ENCODE data around the gene TRIM31.

TRIM31 gene

GRCh38 chr6:30103872-30104179 is 9.1 kb downstream of the TRIM31 start:
- H3K36me3 ChIP-seq (ENCODE audit: control insufficient read depth in 1 of 2, insufficient read depth in 2 of 2, low read length in 2 of 2): no peaks in the 10 kb centered on the region
- H3K4me3 ChIP-seq (ENCODE audit: low read depth in 1 of 2, low read length in 2 of 2): peak overlapping the region; percentile 52 to 60
- H3K27ac ChIP-seq (ENCODE audit: low read length): no peak overlapping the region
- H3K9me3 ChIP-seq (ENCODE audit: control insufficient read depth in 1 of 2, low read length in 2 of 2): no peaks in the 10 kb centered on the region
- peaks cover 19 to 33% of the 10 kb centered on the region in 2 donors for H3K4me1 ChIP-seq (ENCODE audit: control insufficient read depth in 1 of 2, insufficient read depth in 2 of 2, low read length in 2 of 2)
- peaks cover 12% of the 10 kb centered on the region for H3K27me3 ChIP-seq (ENCODE audit: low read depth, low read length)

- Histone ChIP-seq H3K4me3 (ENCODE audit: low read depth in 1 of 2, low read length in 2 of 2) (peak overlapping the region; percentile 52 to 60), H3K4me1 (ENCODE audit: control insufficient read depth in 1 of 2, insufficient read depth in 2 of 2, low read length in 2 of 2) (peaks cover 19 to 33% of the 10 kb centered on the region in 2 donors), H3K9me3 (ENCODE audit: control insufficient read depth in 1 of 2, low read length in 2 of 2) (no peaks in the 10 kb centered on the region), H3K36me3 (ENCODE audit: control insufficient read depth in 1 of 2, insufficient read depth in 2 of 2, low read length in 2 of 2) (no peaks in the 10 kb centered on the region), H3K27me3 (ENCODE audit: low read depth, low read length) (peaks cover 12% of the 10 kb centered on the region), H3K27ac (ENCODE audit: low read length) (peak overlapping the region; percentile 71)
Measured at GRCh38 chr6:30102970-30103871, 9.7 kb downstream of the TRIM31 start.

GRCh38 chr6:30102414-30102969 is 10.4 kb downstream of the TRIM31 start:
- Histone ChIP-seq H3K36me3 (ENCODE audit: control insufficient read depth in 1 of 2, insufficient read depth in 2 of 2, low read length in 2 of 2) (no peaks in the 10 kb centered on the region), H3K27ac (ENCODE audit: low read length) (peak overlapping the region; percentile 71), H3K4me3 (ENCODE audit: low read depth in 1 of 2, low read length in 2 of 2) (peak overlapping the region; percentile 52 to 60), H3K4me1 (ENCODE audit: control insufficient read depth in 1 of 2, insufficient read depth in 2 of 2, low read length in 2 of 2) (peaks cover 19 to 33% of the 10 kb centered on the region in 2 donors), H3K9me3 (ENCODE audit: control insufficient read depth in 1 of 2, low read length in 2 of 2) (no peaks in the 10 kb centered on the region), H3K27me3 (ENCODE audit: low read depth, low read length) (peaks cover 8% of the 10 kb centered on the region)

- Histone ChIP-seq H3K27ac (ENCODE audit: low read length) (peak overlapping the region; percentile 71), H3K9me3 (ENCODE audit: control insufficient read depth in 1 of 2, low read length in 2 of 2) (no peaks in the 10 kb centered on the region), H3K4me1 (ENCODE audit: control insufficient read depth in 1 of 2, insufficient read depth in 2 of 2, low read length in 2 of 2) (peaks cover 19 to 33% of the 10 kb centered on the region in 2 donors), H3K27me3 (ENCODE audit: low read depth, low read length) (peaks cover 14% of the 10 kb centered on the region), H3K36me3 (ENCODE audit: control insufficient read depth in 1 of 2, insufficient read depth in 2 of 2, low read length in 2 of 2) (no peaks in the 10 kb centered on the region), H3K4me3 (ENCODE audit: low read depth in 1 of 2, low read length in 2 of 2) (peak overlapping the region; percentile 52 to 59)
Measured at GRCh38 chr6:30101444-30102413, 11.2 kb downstream of the TRIM31 start.

- H3K36me3 ChIP-seq (ENCODE audit: control insufficient read depth in 1 of 2, insufficient read depth in 2 of 2, low read length in 2 of 2): no peaks in the 10 kb centered on the region
- peaks cover 19 to 33% of the 10 kb centered on the region in 2 donors for H3K4me1 ChIP-seq (ENCODE audit: control insufficient read depth in 1 of 2, insufficient read depth in 2 of 2, low read length in 2 of 2)
- H3K27ac ChIP-seq (ENCODE audit: low read length): peak overlapping the region; percentile 10
- H3K4me3 ChIP-seq (ENCODE audit: low read depth in 1 of 2, low read length in 2 of 2): peak overlapping the region; percentile 52 to 59
- peaks cover 14% of the 10 kb centered on the region for H3K27me3 ChIP-seq (ENCODE audit: low read depth, low read length)
- H3K9me3 ChIP-seq (ENCODE audit: control insufficient read depth in 1 of 2, low read length in 2 of 2): no peaks in the 10 kb centered on the region
Measured at GRCh38 chr6:30100585-30101443, 12.1 kb downstream of the TRIM31 start.

GRCh38 chr6:30100154-30100553 is 12.7 kb downstream of the TRIM31 start:
- no peak overlapping the region for H3K27ac ChIP-seq (ENCODE audit: low read length)
- no peak overlapping the region for H3K4me3 ChIP-seq (ENCODE audit: low read depth in 1 of 2, low read length in 2 of 2)
- no peaks in the 10 kb centered on the region for H3K36me3 ChIP-seq (ENCODE audit: control insufficient read depth in 1 of 2, insufficient read depth in 2 of 2, low read length in 2 of 2)
- peaks cover 21% of the 10 kb centered on the region for H3K27me3 ChIP-seq (ENCODE audit: low read depth, low read length)
- H3K4me1 ChIP-seq (ENCODE audit: control insufficient read depth in 1 of 2, insufficient read depth in 2 of 2, low read length in 2 of 2): peaks cover 19 to 33% of the 10 kb centered on the region in 2 donors
- no peaks in the 10 kb centered on the region for H3K9me3 ChIP-seq (ENCODE audit: control insufficient read depth in 1 of 2, low read length in 2 of 2)

- Histone ChIP-seq H3K27ac (ENCODE audit: low read length) (no peak overlapping the region), H3K4me3 (ENCODE audit: low read depth in 1 of 2, low read length in 2 of 2) (no peak overlapping the region), H3K27me3 (ENCODE audit: low read depth, low read length) (peaks cover 24% of the 10 kb centered on the region), H3K4me1 (ENCODE audit: control insufficient read depth in 1 of 2, insufficient read depth in 2 of 2, low read length in 2 of 2) (peaks cover 12 to 26% of the 10 kb centered on the region in 2 donors), H3K36me3 (ENCODE audit: control insufficient read depth in 1 of 2, insufficient read depth in 2 of 2, low read length in 2 of 2) (no peaks in the 10 kb centered on the region), H3K9me3 (ENCODE audit: control insufficient read depth in 1 of 2, low read length in 2 of 2) (no peaks in the 10 kb centered on the region)
Measured at GRCh38 chr6:30097902-30098768, 14.8 kb downstream of the TRIM31 start.

GRCh38 chr6:30096829-30097228 is 16.1 kb downstream of the TRIM31 start:
- Histone ChIP-seq H3K27me3 (ENCODE audit: low read depth, low read length) (peaks cover 27% of the 10 kb centered on the region), H3K27ac (ENCODE audit: low read length) (no peak overlapping the region), H3K9me3 (ENCODE audit: control insufficient read depth in 1 of 2, low read length in 2 of 2) (no peaks in the 10 kb centered on the region), H3K4me3 (ENCODE audit: low read depth in 1 of 2, low read length in 2 of 2) (no peak overlapping the region), H3K36me3 (ENCODE audit: control insufficient read depth in 1 of 2, insufficient read depth in 2 of 2, low read length in 2 of 2) (no peaks in the 10 kb centered on the region), H3K4me1 (ENCODE audit: control insufficient read depth in 1 of 2, insufficient read depth in 2 of 2, low read length in 2 of 2) (peaks cover 8 to 15% of the 10 kb centered on the region in 2 donors)

- H3K27me3 ChIP-seq (ENCODE audit: low read depth, low read length): peaks cover 22% of the 10 kb centered on the region
- H3K36me3 ChIP-seq (ENCODE audit: control insufficient read depth in 1 of 2, insufficient read depth in 2 of 2, low read length in 2 of 2): no peaks in the 10 kb centered on the region
- H3K9me3 ChIP-seq (ENCODE audit: control insufficient read depth in 1 of 2, low read length in 2 of 2): no peaks in the 10 kb centered on the region
- no peak overlapping the region for H3K27ac ChIP-seq (ENCODE audit: low read length)
- H3K4me3 ChIP-seq (ENCODE audit: low read depth in 1 of 2, low read length in 2 of 2): no peak overlapping the region
- H3K4me1 ChIP-seq (ENCODE audit: control insufficient read depth in 1 of 2, insufficient read depth in 2 of 2, low read length in 2 of 2): no peaks in the 10 kb centered on the region
Measured at GRCh38 chr6:30093951-30094661, 18.8 kb downstream of the TRIM31 start.

Measured in muscle layer of duodenum (tissue), 2 donors.